Subcutaneous abdominal adipose tissue (tissue), 5 donors: ENCODE data around the gene ZNF839.
A peak's percentile ranks its signal among the peaks of the same experiment; 100 is the strongest.

Source experiments
- H3K27ac ChIP-seq: one replicate; pipeline ENCODE4 v1.7.0; 2013; ENCODE audit warnings: low read depth, mild to moderate bottlenecking, inconsistent platforms, low read length, moderate library complexity
- H3K27me3 ChIP-seq, 5 donors: one replicate each; pipeline ENCODE4 v1.7.0; 2013; ENCODE audit warnings: low read length in 5 of 5, inconsistent platforms in 1 of 5; ENCODE audit not compliant: control insufficient read depth in 5 of 5, insufficient read depth in 4 of 5
- H3K36me3 ChIP-seq, 5 donors: one replicate each; pipeline ENCODE4 v1.7.0; 2013; ENCODE audit warnings: low read length in 5 of 5; ENCODE audit not compliant: control insufficient read depth in 5 of 5, insufficient read depth in 5 of 5
- H3K4me1 ChIP-seq, 5 donors: one replicate each; pipeline ENCODE4 v1.7.0; 2013; ENCODE audit warnings: low read length in 5 of 5, mild to moderate bottlenecking in 3 of 5, moderate library complexity in 1 of 5; ENCODE audit not compliant: control insufficient read depth in 5 of 5, insufficient read depth in 5 of 5
- H3K4me3 ChIP-seq, 5 donors: one replicate each; pipeline ENCODE4 v1.7.0; 2013; ENCODE audit warnings: low read length in 5 of 5, low read depth in 1 of 5
- H3K9ac ChIP-seq, 5 donors: one replicate each; pipeline ENCODE4 v1.7.0; 2013; ENCODE audit warnings: low read length in 5 of 5, mild to moderate bottlenecking in 4 of 5, moderate library complexity in 3 of 5
- H3K9me3 ChIP-seq, 5 donors: one replicate each; pipeline ENCODE4 v1.7.0; 2013; ENCODE audit warnings: low read length in 5 of 5; ENCODE audit not compliant: control insufficient read depth in 5 of 5
- donor health status: healthy.
- donor health status: healthy.
- donor health status: healthy.
- donor health status: healthy.
- donor health status: healthy.

Gene ZNF839

DNA sequence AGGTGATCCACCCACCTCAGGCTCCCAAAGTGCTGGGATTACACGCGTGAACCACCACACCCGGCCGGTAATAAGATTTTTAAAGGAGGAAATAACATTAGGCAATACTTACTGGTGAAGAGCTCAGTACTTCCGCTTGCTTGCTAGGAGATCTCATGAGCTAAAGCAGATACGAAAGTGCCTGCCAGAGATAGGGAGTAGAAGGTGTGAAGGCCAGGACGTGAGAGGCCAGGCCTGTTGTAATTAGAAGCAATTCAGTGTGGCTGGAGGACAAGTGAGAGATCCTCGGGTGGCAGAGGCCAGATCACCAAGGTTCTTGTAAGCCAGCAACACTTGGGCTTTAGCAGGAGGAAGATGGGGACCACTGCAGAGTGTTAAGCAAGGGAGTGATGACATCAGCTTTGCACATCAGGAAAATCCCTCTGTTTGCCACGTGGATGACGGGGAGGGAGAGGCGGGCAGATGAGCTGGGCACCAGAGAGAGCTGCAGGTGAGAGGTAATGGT is 50.8 kb downstream of the ZNF839 start:
- Histone ChIP-seq H3K27ac (no peak overlapping the region), H3K9ac (no peak overlapping the region)

DNA sequence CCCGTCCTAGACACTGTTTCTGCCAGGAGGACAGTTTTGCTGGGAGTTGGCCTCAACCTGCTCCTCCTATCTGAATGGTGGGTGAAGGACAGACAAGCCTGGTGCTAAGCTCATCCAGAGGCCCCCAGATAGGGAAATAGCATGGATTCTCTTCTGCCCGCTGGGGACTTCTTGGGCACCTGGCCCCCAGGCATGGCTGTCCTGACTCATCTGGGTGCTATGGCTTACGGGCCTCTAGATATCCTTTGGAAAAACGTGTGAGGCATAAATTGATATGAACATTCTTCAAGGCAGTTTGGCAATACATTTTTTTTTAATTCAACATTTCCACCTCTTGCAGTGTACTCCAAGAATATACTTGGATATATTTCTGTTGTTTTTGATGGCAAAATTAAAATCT is 51.8 kb downstream of the ZNF839 start:
- Histone ChIP-seq H3K4me1 (no peaks in the 10 kb centered on the region), H3K4me3 (no peak overlapping the region), H3K36me3 (no peaks in the 10 kb centered on the region), H3K27ac (no peak overlapping the region), H3K9me3 (no peaks in the 10 kb centered on the region), H3K27me3 (no peaks in the 10 kb centered on the region), H3K9ac (no peak overlapping the region)

More for the DNA sequence above, 50.8 kb downstream of the ZNF839 start:
- no peaks in the 10 kb centered on the region for H3K27me3 ChIP-seq
- no peaks in the 10 kb centered on the region for H3K4me1 ChIP-seq
- H3K36me3 ChIP-seq, result no peaks in the 10 kb centered on the region
- no peaks in the 10 kb centered on the region for H3K9me3 ChIP-seq
- H3K4me3 ChIP-seq, result peak overlapping the region in 1 of 5 donors; percentile 6

DNA sequence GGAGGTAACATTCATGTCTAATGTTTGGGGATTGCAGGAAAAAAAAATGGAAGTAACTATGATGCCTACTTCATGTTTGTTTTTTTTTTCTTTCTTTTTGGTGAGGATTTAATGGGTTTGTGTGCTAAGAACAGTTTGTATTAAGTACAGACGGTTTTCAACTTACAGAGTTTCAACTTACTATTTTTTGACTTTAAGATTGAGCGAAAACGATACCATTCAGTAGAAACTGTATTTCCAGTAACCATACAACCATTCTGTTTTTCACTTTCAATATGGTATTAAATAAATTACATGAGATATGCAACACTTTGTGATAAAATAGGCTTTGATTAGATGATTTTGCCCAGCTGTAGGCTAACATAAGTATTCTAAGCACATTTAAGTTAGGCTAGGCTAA is 53.6 kb downstream of the ZNF839 start:
- Histone ChIP-seq H3K36me3 (peaks cover 4 to 16% (median 6%) of the 10 kb centered on the region in 5 donors), H3K4me1 (no peaks in the 10 kb centered on the region), H3K9ac (no peak overlapping the region), H3K27me3 (no peaks in the 10 kb centered on the region), H3K4me3 (no peak overlapping the region), H3K9me3 (no peaks in the 10 kb centered on the region), H3K27ac (no peak overlapping the region)

DNA sequence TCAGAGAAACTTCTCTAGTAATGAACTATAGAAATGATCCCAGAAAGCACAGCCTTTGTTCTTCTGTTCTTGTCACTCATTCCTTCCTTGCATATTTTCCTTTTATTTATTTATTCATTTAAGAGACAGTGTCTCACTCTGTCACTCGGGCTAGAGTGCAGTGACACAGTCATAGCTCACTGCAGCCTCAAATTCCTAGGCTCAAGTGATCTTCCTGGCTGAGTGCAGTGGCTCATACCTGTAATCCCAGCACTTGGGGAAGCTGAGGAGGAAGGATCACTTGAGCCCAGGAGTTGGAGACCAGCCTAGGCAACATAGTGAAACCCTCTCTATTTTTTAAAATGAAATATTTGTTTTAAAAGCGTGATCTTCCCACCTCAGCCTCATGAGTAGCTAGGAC is 54.7 kb downstream of the ZNF839 start:
- Histone ChIP-seq H3K9ac (no peak overlapping the region), H3K4me1 (no peaks in the 10 kb centered on the region), H3K4me3 (no peak overlapping the region), H3K9me3 (no peaks in the 10 kb centered on the region), H3K27ac (no peak overlapping the region), H3K36me3 (peaks cover 9 to 22% (median 11%) of the 10 kb centered on the region in 5 donors), H3K27me3 (no peaks in the 10 kb centered on the region)

DNA sequence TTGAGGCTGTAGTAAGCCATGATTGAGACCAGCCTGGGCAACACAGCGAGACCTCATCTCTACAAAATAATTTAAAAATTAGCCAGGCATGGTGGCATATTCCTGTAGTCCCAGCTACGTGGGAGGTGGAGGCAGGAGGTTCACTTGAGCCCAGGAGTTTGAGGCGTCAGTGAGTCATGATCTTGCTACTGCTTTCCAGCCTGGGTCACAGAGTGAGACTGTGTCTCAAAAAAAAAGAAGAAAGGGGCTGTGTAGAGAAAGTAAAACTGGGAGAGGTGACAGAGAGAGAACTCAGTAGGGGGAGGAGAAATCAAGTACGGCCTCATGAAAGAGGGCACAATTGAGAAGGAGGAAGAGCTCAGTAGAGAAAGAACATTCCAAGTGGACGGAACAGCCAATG is 55.6 kb downstream of the ZNF839 start:
- Histone ChIP-seq H3K9ac (no peak overlapping the region), H3K4me1 (no peaks in the 10 kb centered on the region), H3K9me3 (no peaks in the 10 kb centered on the region), H3K36me3 (peaks cover 10 to 24% (median 13%) of the 10 kb centered on the region in 5 donors), H3K27me3 (no peaks in the 10 kb centered on the region), H3K4me3 (no peak overlapping the region), H3K27ac (no peak overlapping the region)

DNA sequence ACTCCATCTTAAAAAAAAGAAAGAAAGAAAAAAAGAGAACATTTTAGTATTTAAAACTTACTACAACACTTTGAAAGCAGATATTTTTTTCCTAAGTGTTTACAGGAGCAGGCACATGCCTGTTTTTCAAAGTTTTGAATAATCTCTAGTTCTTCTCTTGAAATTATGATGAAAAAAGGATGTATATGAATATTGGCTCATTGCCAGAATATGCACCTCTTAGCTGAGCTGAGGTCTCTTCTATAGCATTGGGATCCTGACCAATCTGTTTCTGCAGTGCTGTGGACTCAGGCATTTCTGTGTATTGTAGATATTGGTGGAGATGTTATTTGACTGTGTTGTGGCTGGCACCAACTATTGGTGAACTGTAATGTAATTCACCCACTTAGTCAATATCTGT is 58.1 kb downstream of the ZNF839 start:
- Histone ChIP-seq H3K27ac (no peak overlapping the region), H3K4me3 (no peak overlapping the region), H3K36me3 (peaks cover 12 to 27% (median 14%) of the 10 kb centered on the region in 5 donors), H3K27me3 (no peaks in the 10 kb centered on the region), H3K9ac (no peak overlapping the region), H3K4me1 (no peaks in the 10 kb centered on the region), H3K9me3 (no peaks in the 10 kb centered on the region)

DNA sequence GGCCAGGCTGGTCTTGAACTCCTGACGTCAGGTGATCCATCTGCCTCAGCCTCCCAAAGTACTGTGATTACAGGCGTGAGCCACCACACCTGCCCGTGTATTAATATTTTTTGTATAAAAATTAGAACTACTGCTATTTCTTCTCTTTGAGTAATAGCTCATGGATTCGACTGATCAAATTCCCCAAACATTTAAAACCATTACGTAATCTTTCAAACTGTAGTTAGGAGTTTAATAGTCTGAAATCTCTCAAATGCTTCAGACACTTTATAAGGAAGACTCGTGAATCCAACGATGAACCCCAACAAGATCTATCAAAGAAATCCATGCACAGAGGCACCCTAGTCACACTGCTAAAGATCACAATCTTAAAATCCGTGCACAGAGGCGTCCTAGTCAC is 59.3 kb downstream of the ZNF839 start:
- no peak overlapping the region for H3K9ac ChIP-seq
- no peaks in the 10 kb centered on the region for H3K4me1 ChIP-seq
- H3K36me3 ChIP-seq, result peaks cover 12 to 27% (median 14%) of the 10 kb centered on the region in 5 donors
- no peak overlapping the region for H3K27ac ChIP-seq
- no peaks in the 10 kb centered on the region for H3K9me3 ChIP-seq
- H3K27me3 ChIP-seq, result no peaks in the 10 kb centered on the region
- no peak overlapping the region for H3K4me3 ChIP-seq

DNA sequence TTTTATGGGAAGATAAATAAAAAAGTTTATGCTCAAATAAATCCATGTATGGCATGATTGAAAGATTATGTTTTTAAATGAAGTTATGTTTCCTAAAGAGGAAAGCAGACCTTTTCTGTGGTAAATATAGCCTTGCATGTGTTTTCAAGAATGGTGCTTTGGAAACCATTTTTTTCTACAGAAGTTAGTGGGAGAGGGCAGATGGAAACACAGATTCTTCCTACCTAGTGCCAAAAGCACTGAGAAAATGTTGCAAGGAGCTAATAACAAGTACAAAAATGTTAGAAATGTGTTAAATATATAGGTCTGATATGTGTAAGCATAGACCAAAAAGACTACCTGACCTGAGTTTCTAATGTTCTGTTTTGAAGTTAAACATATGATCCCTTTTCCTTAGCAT is 67.5 kb downstream of the ZNF839 start:
- Histone ChIP-seq H3K9ac (no peak overlapping the region), H3K9me3 (no peaks in the 10 kb centered on the region)

DNA sequence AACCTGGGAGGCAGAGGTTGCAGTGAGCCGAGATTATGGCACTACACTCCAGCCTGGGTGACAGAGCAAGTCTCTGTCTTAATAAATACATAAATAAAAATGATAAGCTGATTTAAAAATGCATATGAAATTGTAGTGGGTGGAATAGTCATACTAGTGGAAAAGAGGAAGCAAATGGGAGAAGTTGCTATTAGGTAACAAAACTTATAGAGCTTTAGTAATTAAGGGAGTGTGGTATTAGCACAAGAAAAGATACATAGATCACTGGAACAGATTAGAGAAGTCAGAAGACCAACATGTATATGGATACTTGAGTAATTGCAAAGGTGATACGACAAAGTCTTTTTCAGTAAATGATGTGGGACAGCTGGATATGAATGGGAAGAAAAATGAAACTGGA is 69.7 kb downstream of the ZNF839 start:
- Histone ChIP-seq H3K4me1 (peaks cover 0 to 13% (median 12%) of the 10 kb centered on the region in 5 donors), H3K27me3 (no peaks in the 10 kb centered on the region), H3K27ac (peak overlapping the region; percentile 55), H3K4me3 (no peak overlapping the region), H3K36me3 (peaks cover 0 to 12% (median 0%) of the 10 kb centered on the region in 5 donors), H3K9me3 (no peaks in the 10 kb centered on the region), H3K9ac (no peak overlapping the region)

More for the DNA sequence above, 67.5 kb downstream of the ZNF839 start:
- Histone ChIP-seq H3K4me1 (peaks cover 0 to 13% (median 12%) of the 10 kb centered on the region in 5 donors), H3K27ac (no peak overlapping the region), H3K27me3 (no peaks in the 10 kb centered on the region), H3K36me3 (peaks cover 0 to 9% (median 3%) of the 10 kb centered on the region in 5 donors), H3K4me3 (no peak overlapping the region)

DNA sequence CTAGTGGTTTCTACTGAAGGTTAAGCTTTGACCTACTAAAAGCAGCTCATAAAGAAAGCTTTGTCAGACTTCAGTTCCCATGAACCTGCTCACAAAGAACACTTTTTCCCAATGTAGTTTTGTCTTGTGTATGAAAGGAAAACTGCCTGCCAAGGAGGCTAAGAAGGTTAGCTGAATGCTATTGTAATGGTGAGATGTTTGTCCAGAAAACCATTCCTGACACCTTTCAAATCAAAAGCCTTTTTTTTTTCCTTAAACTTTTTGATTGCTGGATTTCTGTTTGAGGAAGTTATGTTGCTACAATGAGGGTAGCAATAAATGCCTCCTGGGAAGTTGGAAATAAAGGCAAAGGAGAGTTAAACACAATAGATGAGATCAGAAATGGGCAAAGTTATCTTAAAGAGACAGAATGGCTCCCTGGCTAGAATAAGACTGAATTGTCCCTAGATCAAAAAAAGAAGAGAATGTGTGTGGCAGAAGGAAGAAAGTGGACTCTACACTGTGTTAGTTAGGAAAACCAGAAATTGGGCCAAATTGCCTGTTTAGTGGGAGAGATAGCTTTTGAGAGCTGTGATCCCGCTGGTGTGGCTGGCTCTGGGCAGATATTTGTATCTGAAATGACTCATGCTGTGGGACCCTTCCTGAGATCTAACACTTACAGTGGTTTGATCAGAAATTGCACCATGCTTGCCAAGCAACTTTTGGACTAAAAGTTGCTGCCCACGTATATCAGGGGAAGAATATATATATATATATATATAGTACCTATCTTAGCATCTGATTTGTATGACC is 70.7 kb downstream of the ZNF839 start:
- Histone ChIP-seq H3K9ac (no peak overlapping the region), H3K9me3 (no peaks in the 10 kb centered on the region), H3K36me3 (peaks cover 0 to 8% (median 3%) of the 10 kb centered on the region in 5 donors), H3K27ac (peak overlapping the region; percentile 55), H3K4me1 (peaks cover 0 to 13% (median 12%) of the 10 kb centered on the region in 5 donors), H3K4me3 (no peak overlapping the region), H3K27me3 (no peaks in the 10 kb centered on the region)
